GM19043 (cell line): Measurements from ENCODE around the gene LZTR1.

Experiments used
- ATAC-seq: cut with Tn5 transposase; IDR thresholded peaks from one replicate; pipeline ENCODE4 v1.9.1; 2021; ENCODE audit warnings: low read depth; ENCODE audit not compliant: unreplicated experiment

The LZTR1 gene

DNA sequence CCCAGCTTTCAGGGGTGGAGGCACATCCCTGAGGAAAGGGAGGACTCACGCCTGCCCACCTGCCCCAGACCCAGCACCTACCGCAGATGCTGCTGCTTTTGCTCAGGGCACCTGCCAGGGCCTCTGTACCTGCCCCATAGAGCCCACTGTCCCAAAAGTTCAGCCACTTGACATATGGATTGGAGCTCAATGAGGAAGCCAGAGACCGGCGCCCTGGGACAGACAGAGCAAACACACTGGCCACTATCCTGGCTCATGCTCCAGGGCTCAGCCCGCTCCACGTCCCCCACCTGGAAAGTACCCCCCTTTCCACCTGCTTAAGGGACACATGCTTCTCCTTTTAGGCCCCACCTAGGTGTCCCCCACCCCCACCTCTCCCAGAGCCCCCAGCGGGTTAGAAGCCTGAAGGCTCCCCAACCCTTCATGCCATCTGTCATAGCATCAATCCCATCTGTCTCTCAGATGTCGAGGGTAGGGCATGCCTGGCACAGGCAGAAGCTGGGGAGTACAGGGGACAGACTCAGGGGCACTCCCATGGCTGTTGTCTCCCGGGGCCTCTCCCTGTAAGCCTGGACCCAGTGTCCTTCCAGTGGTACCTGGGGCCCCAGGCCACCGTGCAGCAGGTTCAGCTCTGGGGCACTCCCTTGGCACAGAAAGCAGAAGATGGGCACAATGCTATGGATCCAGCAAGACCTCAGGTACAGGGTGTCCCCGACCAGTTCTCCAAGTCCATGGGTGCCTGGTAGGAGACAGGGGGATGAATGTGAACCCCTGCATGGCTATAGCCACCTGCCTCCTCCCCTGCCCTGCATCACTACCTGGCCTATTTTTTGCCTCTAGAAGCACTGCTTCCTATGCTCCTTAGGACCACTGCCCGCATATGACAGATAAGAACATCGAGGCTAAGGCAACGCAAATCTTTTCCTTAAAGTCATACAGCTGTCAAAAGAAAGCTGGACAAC, 30.6 kb downstream of the LZTR1 start:
- ATAC-seq: no peak

GRCh38 chr22:21013657-21014201, 31.6 kb downstream of the LZTR1 start:
- no peak for ATAC-seq

- peak; percentile 88 for ATAC-seq
Measured at GRCh38 chr22:21014202-21014725, 32.2 kb downstream of the LZTR1 start.

GRCh38 chr22:21014726-21015465, 32.8 kb downstream of the LZTR1 start, which contains the start of gene P2RX6:
P2RX6 (plus strand) TSS chr22:21015165; CDS start chr22:21015175, 10 bp downstream.
- no peak for ATAC-seq

DNA sequence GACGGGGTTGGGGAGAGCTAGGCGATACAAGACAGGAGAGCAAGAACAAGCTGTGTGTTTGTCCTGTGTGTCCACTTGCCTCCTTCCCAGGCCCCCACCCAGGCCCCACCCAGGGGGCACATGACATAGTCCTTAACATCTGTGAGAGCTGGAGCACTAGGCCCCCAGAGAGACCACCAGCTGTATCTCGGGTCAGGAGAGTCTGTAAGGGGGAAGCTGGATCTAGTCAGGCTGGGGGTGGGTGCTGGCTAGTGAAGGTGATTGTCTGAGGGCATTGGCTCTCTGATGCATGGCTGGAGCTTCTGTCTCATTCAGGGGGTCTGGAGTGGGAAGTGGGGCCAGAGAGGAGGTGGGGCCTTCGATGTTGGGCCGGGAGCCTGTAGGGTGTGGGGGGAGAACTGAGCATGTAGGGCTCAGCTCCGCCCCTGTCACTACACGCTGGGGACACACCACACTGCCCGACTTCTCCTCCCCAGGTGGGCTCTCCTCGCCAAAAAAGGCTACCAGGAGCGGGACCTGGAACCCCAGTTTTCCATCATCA, 33.4 kb downstream of the LZTR1 start:
- no peak for ATAC-seq

DNA sequence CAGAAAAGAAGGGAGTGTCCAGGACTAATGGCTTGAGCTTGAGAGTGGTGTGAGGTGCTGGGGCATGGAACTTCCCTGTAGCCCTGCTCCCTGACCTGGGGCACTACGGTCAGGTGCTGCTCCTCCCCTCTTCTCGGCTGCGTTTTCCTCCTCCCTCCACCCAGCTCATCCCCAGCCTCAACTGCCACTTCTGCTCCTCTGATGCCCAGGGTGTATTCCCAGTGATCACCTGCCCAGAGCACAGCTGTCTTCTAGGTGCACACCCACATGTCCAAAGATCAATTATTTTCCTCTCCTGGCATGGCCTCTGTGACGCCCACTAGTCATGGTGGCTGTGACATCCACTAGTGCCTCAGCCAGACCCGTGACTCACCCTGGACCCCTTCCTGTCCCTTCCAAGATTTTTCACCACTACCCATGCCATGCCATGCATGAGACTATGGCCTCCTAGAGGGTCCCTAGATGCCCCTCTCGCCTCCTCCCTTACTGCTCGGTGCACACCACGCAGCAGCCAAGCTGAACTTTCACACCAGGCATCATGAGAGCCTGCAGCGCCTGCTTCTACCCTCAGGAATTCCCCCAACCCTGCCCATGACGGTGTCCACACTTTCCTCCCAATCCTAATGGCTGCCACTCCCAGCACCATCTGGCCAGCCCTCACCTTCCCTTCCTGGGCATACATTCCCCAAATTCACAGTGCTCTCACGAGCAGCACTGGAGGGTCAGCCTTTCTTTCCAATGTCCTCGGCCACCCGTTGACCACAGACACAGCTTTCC, 34.7 kb downstream of the LZTR1 start:
- ATAC-seq: no peak

DNA sequence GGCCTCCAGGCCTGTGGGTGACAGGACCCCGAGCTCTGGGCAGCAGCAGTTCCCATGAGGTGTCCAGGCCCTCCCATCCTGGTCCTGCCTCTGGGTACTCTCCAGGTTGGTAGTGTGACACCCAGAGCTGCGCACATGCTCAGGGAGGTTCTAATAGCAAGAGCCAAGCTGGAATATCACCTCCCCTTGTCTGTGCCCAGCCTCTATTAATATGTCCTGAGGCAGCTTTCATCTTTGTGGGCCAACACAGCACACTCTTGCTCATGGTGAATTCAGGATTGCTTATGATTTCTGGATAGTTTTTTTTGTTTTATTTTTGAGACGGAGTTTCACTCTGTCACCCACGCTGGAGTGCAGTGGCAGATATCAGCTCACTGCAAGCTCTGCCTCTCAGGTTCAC, 36.2 kb downstream of the LZTR1 start:
- ATAC-seq: no peak

DNA sequence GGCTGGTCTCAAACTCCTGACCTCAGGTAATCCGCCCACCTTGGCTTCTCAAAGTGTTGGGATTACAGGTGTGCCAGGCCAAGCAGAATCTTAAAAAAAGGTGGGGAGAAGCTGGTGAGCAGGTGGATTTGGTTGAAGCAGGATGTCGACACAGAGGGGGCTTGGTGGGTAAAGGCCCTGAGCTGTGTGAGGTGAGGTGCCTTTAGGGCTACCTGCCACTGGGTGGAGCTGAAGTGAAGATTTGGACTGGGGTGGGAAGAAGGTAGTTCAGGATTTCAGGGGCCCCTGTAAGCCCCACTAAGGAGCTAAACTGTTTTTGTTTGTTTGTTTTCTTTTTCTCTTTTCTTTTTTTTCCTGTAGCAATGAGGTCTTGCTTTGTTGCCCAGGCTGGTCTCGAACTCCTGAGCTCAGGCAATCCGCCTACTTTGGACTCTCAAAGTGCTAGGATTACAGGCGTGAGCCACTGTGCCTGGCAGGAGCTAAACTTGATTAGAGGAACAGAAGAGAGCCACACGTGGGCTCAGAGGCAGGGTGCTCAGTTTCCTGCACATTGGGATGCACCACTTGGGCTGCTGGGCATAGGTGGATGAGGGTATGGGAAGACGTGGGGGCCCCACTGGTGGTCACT, 38.8 kb downstream of the LZTR1 start:
- no peak for ATAC-seq

- ATAC-seq: no peak
Measured at GRCh38 chr22:21022507-21022906, 40.4 kb downstream of the LZTR1 start.

DNA sequence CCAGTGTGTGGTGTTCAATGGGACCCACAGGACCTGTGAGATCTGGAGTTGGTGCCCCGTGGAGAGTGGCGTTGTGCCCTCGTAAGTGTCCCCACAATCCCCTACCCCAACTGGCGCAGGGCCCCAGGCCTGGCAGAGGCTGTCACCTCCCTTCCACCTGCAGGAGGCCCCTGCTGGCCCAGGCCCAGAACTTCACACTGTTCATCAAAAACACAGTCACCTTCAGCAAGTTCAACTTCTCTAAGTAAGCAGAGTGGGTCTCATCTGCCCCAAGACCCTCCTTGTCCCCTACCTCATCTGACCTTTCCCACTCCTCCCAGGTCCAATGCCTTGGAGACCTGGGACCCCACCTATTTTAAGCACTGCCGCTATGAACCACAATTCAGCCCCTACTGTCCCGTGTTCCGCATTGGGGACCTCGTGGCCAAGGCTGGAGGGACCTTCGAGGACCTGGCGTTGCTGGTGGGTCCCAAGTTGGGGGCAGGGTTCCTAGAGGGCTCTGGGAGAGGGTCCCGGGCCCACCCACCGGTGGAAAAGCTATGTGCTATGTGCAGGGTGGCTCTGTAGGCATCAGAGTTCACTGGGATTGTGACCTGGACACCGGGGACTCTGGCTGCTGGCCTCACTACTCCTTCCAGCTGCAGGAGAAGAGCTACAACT, 41.0 kb downstream of the LZTR1 start:
- no peak for ATAC-seq

DNA sequence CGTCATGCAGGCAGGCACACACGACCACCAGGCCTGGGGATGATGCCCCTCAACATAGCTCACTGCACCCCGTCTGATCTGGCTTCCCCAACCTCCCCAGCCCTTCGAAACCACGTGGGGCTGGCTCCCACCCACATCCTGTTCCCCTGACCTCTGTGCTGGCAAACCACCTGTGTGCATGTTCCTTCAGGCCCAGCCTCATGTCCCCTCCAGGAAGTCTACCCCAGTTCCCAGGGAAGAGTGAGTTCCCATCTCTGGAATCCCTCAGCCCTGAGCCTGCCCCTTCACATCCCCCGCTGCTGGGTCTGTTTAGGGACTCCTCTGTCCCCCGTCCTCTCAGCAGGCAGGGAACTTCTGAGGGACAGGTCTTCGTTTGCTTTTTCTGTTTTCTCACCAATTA, 43.2 kb downstream of the LZTR1 start:
- ATAC-seq: no peak

DNA sequence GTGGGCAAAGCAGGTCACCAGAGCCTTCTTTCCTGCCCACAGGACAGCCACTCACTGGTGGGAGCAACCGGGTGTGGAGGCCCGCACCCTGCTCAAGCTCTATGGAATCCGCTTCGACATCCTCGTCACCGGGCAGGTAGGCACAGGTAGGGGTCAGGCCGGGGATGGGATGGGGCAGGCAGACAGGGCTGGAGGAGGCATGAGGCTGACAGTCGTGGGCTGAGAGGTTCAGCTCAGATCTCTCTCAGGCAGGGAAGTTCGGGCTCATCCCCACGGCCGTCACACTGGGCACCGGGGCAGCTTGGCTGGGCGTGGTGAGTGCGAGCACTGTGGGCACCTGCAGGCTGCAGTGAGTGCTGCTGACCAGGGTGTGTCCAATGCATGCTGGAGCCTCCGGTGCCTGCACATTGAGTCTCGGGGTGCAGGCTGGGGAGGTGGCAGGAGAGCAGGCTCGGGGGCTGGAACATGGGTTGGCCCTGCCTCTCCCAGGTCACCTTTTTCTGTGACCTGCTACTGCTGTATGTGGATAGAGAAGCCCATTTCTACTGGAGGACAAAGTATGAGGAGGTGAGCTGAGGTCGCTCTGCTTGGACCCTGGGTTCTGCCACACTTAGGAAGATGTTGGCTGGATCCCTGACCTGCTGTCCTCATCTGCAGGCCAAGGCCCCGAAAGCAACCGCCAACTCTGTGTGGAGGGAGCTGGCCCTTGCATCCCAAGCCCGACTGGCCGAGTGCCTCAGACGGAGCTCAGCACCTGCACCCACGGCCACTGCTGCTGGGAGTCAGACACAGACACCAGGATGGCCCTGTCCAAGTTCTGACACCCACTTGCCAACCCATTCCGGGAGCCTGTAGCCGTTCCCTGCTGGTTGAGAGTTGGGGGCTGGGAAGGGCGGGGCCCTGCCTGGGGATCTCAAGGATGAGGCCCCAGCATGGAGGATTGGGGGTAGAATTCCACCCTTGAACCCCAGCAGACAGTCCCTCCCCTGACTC, 44.0 kb downstream of the LZTR1 start:
- no peak for ATAC-seq

DNA sequence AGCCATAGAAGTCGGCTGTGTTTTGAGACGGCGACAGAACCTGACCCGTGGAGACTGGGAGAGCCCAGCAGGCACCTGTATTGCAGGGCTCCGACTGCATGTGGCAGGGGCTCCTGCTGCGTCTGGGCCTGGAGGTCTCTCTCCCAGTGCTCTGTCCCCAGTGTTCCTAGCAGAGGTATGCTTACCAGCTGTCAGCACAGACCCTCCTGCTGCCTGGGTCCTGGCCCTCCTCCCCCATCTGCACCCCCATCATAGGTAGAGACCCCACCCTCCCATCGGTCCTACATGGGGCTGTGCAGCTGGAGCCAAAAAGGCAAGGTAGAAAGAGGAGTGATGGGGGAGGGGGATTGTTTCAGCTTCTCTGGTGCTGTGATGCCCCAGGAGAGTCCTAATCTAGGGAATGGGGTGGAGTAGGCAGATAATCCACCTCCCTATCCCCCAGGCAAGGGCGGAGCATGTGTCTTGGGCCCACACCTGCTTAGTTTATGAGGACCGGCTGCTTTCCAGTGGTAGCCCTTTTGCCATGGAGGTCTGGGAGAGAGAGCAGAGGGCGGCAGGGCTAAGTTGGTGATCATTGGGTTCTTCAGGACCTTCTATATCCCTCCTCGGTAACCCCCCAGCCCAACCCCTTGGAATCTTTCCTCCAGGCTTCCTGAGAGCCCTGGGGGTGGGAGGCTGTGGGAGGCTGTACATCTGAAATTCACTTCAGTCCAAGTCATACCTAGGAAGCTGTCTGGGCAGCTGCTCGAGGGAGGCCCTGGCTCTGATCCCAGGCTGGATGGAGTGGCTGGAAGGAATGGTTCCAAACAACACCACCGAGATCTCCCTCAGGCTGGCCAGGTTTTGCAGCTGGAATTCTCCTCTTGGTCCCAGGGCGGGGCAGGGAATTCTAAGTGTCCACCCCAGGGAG, 44.9 kb downstream of the LZTR1 start:
- no peak for ATAC-seq

DNA sequence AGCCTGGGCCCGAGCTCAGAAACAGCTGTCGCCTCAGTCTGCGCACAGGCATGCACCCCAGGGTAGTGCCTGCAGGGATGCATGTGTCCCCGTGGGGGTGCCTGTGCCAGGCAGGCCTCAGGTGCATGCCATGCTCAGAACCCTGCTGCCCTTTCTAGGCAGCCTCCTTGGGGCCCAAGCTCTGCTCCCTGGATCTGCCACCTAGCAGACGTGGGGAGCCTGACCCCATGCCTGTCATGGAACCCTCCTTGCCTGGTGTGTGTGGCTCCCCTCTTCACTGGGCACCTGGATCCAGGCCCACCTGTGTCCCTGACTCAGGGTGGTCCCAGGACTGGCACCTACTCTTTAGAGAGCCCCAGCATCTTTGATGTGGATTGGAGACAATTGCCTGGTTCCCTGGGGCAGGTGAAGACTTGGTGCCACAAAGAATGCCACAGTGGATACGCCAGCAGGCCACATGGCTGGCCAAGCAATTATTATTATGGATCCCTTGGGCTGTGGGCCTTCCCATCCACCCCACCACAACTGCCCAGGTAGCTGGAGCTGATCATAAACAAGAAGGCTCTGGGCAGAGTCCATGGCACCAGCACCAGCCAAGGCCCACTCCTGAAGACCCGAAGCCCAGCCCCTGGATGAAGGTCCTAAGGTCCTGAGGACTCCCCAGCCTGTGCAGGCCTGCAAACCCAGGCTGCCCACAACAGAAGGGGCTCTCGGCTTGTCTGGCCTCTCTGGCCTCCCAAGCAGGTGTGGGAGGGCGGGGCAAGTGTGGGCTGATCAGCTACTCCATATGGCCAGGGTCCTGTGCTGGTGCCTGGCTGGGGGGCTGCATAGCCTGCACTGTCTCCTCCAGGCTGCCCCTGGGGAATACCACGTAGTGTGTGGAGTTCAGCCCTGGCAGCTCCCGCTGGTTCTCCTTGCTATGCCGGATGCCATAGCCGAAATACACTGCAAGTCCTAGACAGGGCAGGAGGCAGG, 46.5 kb downstream of the LZTR1 start:
- ATAC-seq: no peak

DNA sequence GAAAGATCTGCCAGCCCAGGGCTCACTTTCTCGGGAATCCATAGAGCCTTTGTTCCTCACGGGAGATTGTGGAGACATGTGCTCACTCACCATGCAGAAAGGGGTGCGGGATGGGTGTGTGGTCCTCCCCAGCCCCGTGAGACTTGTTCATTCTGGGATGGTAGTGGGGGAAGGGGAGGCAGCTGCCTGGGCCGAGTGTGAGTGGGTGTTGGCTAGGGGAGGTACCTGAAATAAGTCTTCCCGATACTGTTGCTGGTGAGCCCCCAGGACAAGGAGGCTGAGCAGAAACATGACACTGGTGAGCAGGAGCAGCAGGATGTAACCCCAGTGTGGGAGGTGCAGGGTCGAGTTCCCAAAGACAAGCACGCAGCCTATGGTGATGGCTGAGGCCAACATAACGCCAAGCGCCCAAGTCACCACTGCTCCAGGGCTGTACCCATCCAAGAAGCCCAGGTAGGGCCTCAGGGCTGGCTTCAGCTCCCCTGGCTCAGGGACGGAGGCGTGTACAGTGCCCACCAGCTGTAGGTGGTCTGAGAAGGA, 47.5 kb downstream of the LZTR1 start:
- ATAC-seq: no peak
